Osteoblast (primary cell): ENCODE data around the gene HYAL4. TPM values are rescaled to one million over a fixed set of nuclear protein-coding genes. Genes with fewer than 3 reads are reported as not detected.

ENCODE experiments used
- DNase-seq: peaks from one replicate; pipeline ENCODE4 v3.0.0; 2011; ENCODE audit warnings: low spot score, mixed read lengths; ENCODE audit not compliant: insufficient read length; ENCODE audit errors: missing footprints
- H2AFZ ChIP-seq: 2 replicates; pipeline ENCODE4 v1.6.0; 2011; ENCODE audit warnings: mild to moderate bottlenecking, low read length
- H3K27ac ChIP-seq: 2 replicates; pipeline ENCODE4 v1.5.1; 2011; ENCODE audit warnings: mild to moderate bottlenecking, low read depth, low read length, moderate library complexity
- H3K27me3 ChIP-seq: 2 replicates; pipeline ENCODE4 v1.6.0; 2012; ENCODE audit warnings: mild to moderate bottlenecking, control low read depth, inconsistent platforms, low read length, moderate library complexity; ENCODE audit not compliant: insufficient read depth
- H3K36me3 ChIP-seq: 2 replicates; pipeline ENCODE4 v1.5.1; 2011; ENCODE audit warnings: mild to moderate bottlenecking, low read length, control low read depth, moderate library complexity; ENCODE audit not compliant: insufficient read depth
- H3K4me1 ChIP-seq: 2 replicates; pipeline ENCODE4 v1.5.1; 2011; ENCODE audit warnings: mild to moderate bottlenecking, low read length, control low read depth, moderate library complexity; ENCODE audit not compliant: insufficient read depth
- H3K4me2 ChIP-seq: 2 replicates; pipeline ENCODE4 v1.6.0; 2011; ENCODE audit warnings: mild to moderate bottlenecking, low read length; ENCODE audit not compliant: insufficient read depth
- H3K4me3 ChIP-seq: fragments of 200-600 bp; sonication (generic); 3 replicates; pipeline ENCODE4 v1.5.1; 2012; ENCODE audit warnings: mild to moderate bottlenecking, low read length, inconsistent platforms; ENCODE audit not compliant: insufficient read depth
- H3K79me2 ChIP-seq: 2 replicates; pipeline ENCODE4 v1.6.0; 2012; ENCODE audit warnings: mild to moderate bottlenecking, low read length, control low read depth, inconsistent platforms; ENCODE audit not compliant: insufficient read depth
- H3K9me3 ChIP-seq: 2 replicates; pipeline ENCODE4 v1.5.1; 2011; ENCODE audit warnings: low read depth, low read length, control low read depth
- H4K20me1 ChIP-seq: 2 replicates; pipeline ENCODE4 v1.6.0; 2012; ENCODE audit warnings: mild to moderate bottlenecking, low read length, control low read depth; ENCODE audit not compliant: insufficient read depth
- total RNA-seq: library from RNA; depleted of rRNA; stranded (reverse); fragments of >200 nt; gene quantifications from 2 replicates; pipeline ENCODE4 v1.2.3, GENCODE V29; 2012
- TF ChIP-seq, protein P1 (sequence below): IDR thresholded peaks from 2 replicates; pipeline ENCODE4 v1.5.1; 2011; ENCODE audit warnings: mild to moderate bottlenecking, low read depth, low read length, moderate library complexity; ENCODE audit errors: extremely low read depth

HYAL4 gene
- total RNA-seq, 1 donor = not detected

DNA sequence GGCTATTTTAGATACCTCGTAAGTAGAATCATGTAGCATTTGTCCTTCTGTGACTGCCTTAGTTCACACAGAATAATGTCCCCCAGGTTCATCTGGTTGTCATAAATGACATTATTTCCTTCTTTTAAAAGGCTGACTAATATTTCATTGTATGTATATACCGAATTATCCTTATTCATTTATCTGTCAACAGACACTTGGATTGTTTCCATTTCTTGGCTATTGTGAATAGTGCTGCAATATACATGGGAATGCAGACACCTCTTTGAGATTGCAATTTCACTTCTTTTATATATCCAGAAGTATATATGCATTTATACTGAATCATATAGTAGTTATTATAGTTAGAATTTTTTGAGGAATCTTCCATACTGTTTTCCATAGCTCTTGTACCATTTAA is 24.1 kb upstream of the HYAL4 start:
- no peaks in the 10 kb centered on the region for H4K20me1 ChIP-seq
- TF ChIP-seq, protein P1, sequence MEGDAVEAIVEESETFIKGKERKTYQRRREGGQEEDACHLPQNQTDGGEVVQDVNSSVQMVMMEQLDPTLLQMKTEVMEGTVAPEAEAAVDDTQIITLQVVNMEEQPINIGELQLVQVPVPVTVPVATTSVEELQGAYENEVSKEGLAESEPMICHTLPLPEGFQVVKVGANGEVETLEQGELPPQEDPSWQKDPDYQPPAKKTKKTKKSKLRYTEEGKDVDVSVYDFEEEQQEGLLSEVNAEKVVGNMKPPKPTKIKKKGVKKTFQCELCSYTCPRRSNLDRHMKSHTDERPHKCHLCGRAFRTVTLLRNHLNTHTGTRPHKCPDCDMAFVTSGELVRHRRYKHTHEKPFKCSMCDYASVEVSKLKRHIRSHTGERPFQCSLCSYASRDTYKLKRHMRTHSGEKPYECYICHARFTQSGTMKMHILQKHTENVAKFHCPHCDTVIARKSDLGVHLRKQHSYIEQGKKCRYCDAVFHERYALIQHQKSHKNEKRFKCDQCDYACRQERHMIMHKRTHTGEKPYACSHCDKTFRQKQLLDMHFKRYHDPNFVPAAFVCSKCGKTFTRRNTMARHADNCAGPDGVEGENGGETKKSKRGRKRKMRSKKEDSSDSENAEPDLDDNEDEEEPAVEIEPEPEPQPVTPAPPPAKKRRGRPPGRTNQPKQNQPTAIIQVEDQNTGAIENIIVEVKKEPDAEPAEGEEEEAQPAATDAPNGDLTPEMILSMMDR = no peak
- H3K27ac ChIP-seq = no peak overlapping the region
- H3K4me1 ChIP-seq = no peaks in the 10 kb centered on the region
- H3K36me3 ChIP-seq = no peaks in the 10 kb centered on the region
- H3K79me2 ChIP-seq = no peaks in the 10 kb centered on the region
- H3K27me3 ChIP-seq = no peaks in the 10 kb centered on the region
- no peaks in the 10 kb centered on the region for H3K9me3 ChIP-seq
- no peak overlapping the region for H3K4me3 ChIP-seq
- no peak for DNase-seq
- H2AFZ ChIP-seq = no peak overlapping the region
- no peak overlapping the region for H3K4me2 ChIP-seq

DNA sequence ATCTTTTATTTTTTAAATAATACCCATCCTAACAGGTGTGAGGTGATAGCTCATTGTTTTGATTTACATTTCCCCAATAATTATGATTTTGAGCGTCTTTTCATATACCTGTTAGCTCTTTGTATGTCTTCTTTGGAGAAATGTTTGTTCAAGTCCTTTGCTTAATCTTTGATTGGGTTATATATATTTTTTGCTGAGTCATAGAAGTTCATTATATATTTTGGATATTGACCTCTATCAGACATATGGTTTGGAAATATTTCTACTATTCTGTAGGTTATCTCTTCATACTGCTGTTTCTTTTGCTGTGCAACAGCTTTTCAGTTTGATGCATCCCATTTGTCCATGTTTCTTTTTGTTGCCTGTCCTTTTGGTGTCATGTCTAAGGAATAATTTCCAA is 23.6 kb upstream of the HYAL4 start:
- no peaks in the 10 kb centered on the region for H4K20me1 ChIP-seq
- H3K27ac ChIP-seq = no peak overlapping the region
- H3K4me3 ChIP-seq = no peak overlapping the region
- no peaks in the 10 kb centered on the region for H3K4me1 ChIP-seq
- H2AFZ ChIP-seq = no peak overlapping the region
- H3K36me3 ChIP-seq = no peaks in the 10 kb centered on the region
- no peaks in the 10 kb centered on the region for H3K27me3 ChIP-seq
- TF ChIP-seq, protein P1 = no peak
- H3K9me3 ChIP-seq = no peaks in the 10 kb centered on the region
- DNase-seq = no peak
- H3K4me2 ChIP-seq = no peak overlapping the region
- no peaks in the 10 kb centered on the region for H3K79me2 ChIP-seq

DNA sequence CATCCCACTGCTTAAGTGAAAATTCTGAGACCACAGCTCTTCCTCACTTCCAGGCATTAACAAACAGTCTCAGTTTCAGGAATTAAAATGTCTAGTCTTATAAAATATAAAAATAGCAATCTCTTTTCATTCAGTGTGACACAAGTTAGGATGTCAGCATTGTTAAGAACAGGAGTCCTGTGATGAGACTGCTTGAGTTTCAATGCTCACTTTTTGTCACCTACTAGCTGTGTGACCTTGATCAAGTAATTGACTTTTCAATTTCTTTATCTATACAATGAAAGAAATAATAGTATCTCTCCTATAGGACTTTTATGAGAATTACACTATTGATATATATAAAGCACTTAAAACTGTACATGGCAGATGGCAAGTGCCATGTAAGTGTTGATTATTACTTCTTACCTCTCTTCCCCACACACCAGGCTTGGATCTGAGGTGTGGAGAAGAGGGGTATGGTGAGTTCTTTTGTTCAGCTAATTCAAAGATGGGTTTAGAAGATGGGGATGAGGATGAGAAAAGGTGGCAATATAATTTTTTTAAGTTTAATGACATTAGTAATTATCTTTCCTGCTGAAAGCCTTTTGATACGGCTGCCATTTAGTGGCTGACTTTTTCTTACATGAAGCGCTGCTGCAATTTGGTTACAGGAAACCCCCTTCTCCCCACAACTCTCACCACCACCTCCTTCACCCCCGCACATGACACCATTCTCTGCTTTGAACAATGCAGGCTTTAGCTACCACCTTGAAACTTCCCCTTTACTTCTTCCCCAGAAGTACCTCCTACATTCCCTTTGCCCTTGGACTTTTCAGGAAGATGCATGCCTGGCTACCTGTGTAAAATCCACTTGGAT is 20.8 kb upstream of the HYAL4 start:
- Histone ChIP-seq H2AFZ (no peak overlapping the region), H3K4me1 (no peaks in the 10 kb centered on the region)
- TF ChIP-seq, protein P1 = no peak

DNA sequence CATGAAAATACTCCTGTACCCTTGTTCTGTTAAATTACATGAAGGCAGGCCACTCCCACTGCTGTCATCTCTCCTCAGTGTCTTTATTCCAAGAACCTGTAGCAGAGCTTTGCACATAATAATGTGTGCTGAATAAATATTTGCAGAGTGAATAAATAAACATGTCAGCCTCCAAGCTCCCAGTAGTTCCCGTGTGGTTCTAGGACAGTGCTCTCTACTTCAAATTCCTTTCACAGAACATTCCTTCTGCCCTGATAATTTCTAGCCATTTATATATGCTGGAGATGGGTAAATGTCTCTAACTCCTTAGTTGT is 20.3 kb upstream of the HYAL4 start:
- H4K20me1 ChIP-seq = no peaks in the 10 kb centered on the region
- no peak for DNase-seq
- H3K27me3 ChIP-seq = no peaks in the 10 kb centered on the region
- H3K4me2 ChIP-seq = no peak overlapping the region
- H3K4me1 ChIP-seq = no peaks in the 10 kb centered on the region
- no peak overlapping the region for H2AFZ ChIP-seq
- no peak overlapping the region for H3K27ac ChIP-seq
- H3K9me3 ChIP-seq = no peaks in the 10 kb centered on the region
- H3K4me3 ChIP-seq = no peak overlapping the region
- no peaks in the 10 kb centered on the region for H3K79me2 ChIP-seq
- TF ChIP-seq, protein P1 = no peak
- no peaks in the 10 kb centered on the region for H3K36me3 ChIP-seq

More for the DNA sequence above, 20.8 kb upstream of the HYAL4 start:
- no peaks in the 10 kb centered on the region for H3K79me2 ChIP-seq
- H3K9me3 ChIP-seq = no peaks in the 10 kb centered on the region
- H3K4me3 ChIP-seq = no peak overlapping the region
- H3K36me3 ChIP-seq = no peaks in the 10 kb centered on the region
- H4K20me1 ChIP-seq = no peaks in the 10 kb centered on the region
- no peak overlapping the region for H3K4me2 ChIP-seq
- DNase-seq = no peak
- no peak overlapping the region for H3K27ac ChIP-seq
- H3K27me3 ChIP-seq = no peaks in the 10 kb centered on the region
